ENCODE results near the gene SIGLEC15. TPM values are rescaled to one million over a fixed set of nuclear protein-coding genes. Genes with fewer than 3 reads are reported as not detected.
A peak's percentile ranks its signal among the peaks of the same experiment; 100 is the strongest.

SIGLEC15 gene
- total and polyA plus RNA-seq, 12 donors = 0.09 to 4.2 (median 0.31) TPM; not detected in 2

DNA sequence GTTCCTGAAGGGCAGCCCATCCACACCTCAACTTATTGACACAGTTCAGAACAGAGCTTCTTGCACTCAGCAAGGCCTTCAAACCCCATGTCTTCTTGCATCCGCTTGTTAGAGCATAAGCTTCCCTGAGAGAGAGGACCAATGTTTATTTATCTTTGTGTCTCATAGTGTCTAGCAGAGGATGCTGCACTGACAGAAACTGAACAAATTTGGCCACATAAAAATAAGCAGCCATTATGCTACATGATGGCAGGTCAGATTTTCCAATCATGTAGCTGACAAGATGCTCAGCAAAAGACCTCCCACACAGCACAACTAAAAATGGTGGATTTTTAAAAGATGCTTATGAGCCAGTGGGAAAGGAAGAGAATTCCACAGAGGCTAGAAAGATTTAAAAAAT is 38.1 kb upstream of the SIGLEC15 start:
- intact Hi-C loops (cut with DNase I) = no loop called here

DNA sequence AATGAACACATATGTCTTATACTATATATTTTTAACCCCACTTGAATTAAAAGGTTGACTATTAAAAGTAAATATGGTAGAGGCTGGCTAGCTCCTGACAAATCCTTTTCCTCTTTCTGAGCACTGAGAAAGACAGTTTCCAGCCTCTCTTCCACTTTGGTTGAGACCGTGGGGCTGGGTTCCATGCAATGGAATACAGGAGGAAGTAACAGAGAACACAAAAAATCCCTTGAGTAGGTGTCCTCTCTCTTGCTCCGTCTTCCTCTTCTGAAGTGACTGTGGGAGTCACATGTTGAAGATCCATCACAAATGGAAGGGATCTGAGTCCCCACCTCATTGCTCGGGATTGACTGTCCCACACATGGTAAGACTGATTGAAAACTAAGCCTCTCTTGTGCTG is 36.6 kb upstream of the SIGLEC15 start:
- DNase-seq = no peak
- H3K9me3 ChIP-seq (replicated peaks in 1 of 3) = no peaks in the 10 kb centered on the region

More for the DNA sequence above, 38.1 kb upstream of the SIGLEC15 start:
- no peaks in the 10 kb centered on the region for H3K4me1 ChIP-seq (replicated peaks in 1 of 2)
- no peak overlapping the region for H3K27ac ChIP-seq
- H3K9me3 ChIP-seq (replicated peaks in 1 of 3) = no peaks in the 10 kb centered on the region
- H3K4me3 ChIP-seq = no peak overlapping the region
- DNase-seq = no peak
- no peak for TF ChIP-seq POLR2A (IDR thresholded peaks at IDR 0.05)
- TF ChIP-seq, protein P1, sequence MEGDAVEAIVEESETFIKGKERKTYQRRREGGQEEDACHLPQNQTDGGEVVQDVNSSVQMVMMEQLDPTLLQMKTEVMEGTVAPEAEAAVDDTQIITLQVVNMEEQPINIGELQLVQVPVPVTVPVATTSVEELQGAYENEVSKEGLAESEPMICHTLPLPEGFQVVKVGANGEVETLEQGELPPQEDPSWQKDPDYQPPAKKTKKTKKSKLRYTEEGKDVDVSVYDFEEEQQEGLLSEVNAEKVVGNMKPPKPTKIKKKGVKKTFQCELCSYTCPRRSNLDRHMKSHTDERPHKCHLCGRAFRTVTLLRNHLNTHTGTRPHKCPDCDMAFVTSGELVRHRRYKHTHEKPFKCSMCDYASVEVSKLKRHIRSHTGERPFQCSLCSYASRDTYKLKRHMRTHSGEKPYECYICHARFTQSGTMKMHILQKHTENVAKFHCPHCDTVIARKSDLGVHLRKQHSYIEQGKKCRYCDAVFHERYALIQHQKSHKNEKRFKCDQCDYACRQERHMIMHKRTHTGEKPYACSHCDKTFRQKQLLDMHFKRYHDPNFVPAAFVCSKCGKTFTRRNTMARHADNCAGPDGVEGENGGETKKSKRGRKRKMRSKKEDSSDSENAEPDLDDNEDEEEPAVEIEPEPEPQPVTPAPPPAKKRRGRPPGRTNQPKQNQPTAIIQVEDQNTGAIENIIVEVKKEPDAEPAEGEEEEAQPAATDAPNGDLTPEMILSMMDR (IDR thresholded peaks at IDR 0.05) = no peak
- no peaks in the 10 kb centered on the region for H3K27me3 ChIP-seq
- no peaks in the 10 kb centered on the region for H3K36me3 ChIP-seq (replicated peaks in 1 of 2)
- 85 to 96% (median 93%) methylated on average over 1 of the region's 1 CpG for WGBS, 4 donors

GRCh38 chr18:45792506-45793263 is 32.8 kb upstream of the SIGLEC15 start:
- Histone ChIP-seq H3K9me3 (replicated peaks in 1 of 3) (no peaks in the 10 kb centered on the region), H3K27me3 (no peaks in the 10 kb centered on the region), H3K4me1 (replicated peaks in 1 of 2) (peaks cover 4% of the 10 kb centered on the region in 2 donors), H3K36me3 (replicated peaks in 1 of 2) (no peaks in the 10 kb centered on the region), H3K4me3 (no peak overlapping the region), H3K27ac (peak overlapping the region in 3 of 5 donors; percentile 32 to 56 (median 34))
- 78 to 95% (median 84%) methylated on average over 5 of the region's 5 CpGs for WGBS, 4 donors
- DNase-seq = no peak
- intact Hi-C loops (cut with DNase I) = no loop called here
- TF ChIP-seq, protein P1 (IDR thresholded peaks at IDR 0.05) = no peak
- TF ChIP-seq POLR2A (IDR thresholded peaks at IDR 0.05) = no peak

More for the DNA sequence above, 36.6 kb upstream of the SIGLEC15 start:
- 89 to 91% (median 90%) methylated on average over 3 of the region's 3 CpGs for WGBS, 4 donors
- no peaks in the 10 kb centered on the region for H3K36me3 ChIP-seq (replicated peaks in 1 of 2)
- no peak overlapping the region for H3K4me3 ChIP-seq
- no peaks in the 10 kb centered on the region for H3K27me3 ChIP-seq
- TF ChIP-seq, protein P1 (IDR thresholded peaks at IDR 0.05) = no peak
- no peak for TF ChIP-seq POLR2A (IDR thresholded peaks at IDR 0.05)
- H3K4me1 ChIP-seq (replicated peaks in 1 of 2) = peaks cover 4% of the 10 kb centered on the region in 2 donors
- H3K27ac ChIP-seq = no peak overlapping the region
- intact Hi-C loops (cut with DNase I) = no loop called here

DNA sequence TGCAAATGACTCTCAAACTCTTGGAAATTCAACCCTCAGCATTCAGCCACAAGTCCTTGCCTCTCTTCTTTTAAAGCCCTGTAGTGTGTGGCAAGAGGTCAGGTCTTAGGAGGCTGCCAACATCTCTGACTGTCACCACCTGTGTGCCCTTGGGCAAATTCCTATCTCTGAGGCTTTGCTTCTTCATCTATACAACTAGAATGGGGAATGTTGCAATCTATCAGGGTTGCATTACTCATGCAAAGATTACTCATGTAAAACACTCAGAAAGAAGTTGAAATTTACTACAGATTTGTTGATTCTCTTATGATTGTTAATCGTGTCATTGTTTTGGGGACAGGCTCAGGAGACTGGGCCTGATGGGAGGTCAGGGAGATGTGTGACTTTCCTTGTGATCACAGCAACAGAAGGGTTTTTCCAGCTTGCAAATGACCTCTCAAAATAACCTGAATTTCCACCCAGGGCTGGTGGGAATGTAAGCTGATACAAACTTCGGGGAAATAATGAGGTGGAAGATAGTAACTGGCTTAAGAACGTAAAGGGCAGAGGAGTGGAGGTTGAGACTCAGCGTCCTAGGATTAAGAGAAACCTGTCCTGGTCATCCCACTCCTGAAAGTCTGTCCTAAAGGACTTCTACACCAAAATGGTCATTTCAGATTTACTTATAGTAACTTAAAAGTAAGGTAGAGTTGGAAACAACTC is 32.1 kb upstream of the SIGLEC15 start:
- H3K36me3 ChIP-seq (replicated peaks in 1 of 2) = no peaks in the 10 kb centered on the region
- TF ChIP-seq POLR2A (IDR thresholded peaks at IDR 0.05) = no peak
- TF ChIP-seq, protein P1 (IDR thresholded peaks at IDR 0.05) = no peak
- H3K4me3 ChIP-seq = no peak overlapping the region
- DNase-seq = peak; percentile 27 to 83 (median 68)
- no peaks in the 10 kb centered on the region for H3K27me3 ChIP-seq
- no peaks in the 10 kb centered on the region for H3K9me3 ChIP-seq (replicated peaks in 1 of 3)
- H3K4me1 ChIP-seq (replicated peaks in 1 of 2) = peaks cover 4% of the 10 kb centered on the region in 2 donors
- intact Hi-C loops (cut with DNase I) = no loop called here
- peak overlapping the region in 3 of 5 donors; percentile 32 to 56 (median 46) for H3K27ac ChIP-seq
- 40 to 56% (median 41%) methylated on average over 4 of the region's 4 CpGs for WGBS, 4 donors
